Measurements from ENCODE around the gene CTDSP2. TPM values are rescaled to one million over a fixed set of nuclear protein-coding genes. Genes with fewer than 3 reads are reported as not detected.
"Not testable (repeated sequence)": the region's sequence is repeated elsewhere in the genome, so short reads cannot be mapped to it uniquely, and the experiment has no call there.

Gene CTDSP2
- total and polyA plus RNA-seq, 5 donors, result 41.7 to 116 (median 99.6) TPM

GRCh38 chr12:57866308-57867019 is 19.9 kb upstream of the CTDSP2 start:
- WGBS, result 82% methylated on average over 3 of the region's 3 CpGs
- no peak for ATAC-seq
- DNase-seq, result no peak
- H3K9me3 ChIP-seq (ENCODE audit: control insufficient read depth, low read length), result no peaks in the 10 kb centered on the region
- H3K27ac ChIP-seq (ENCODE audit: low read length), result no peak overlapping the region
- intact Hi-C loops (cut with DNase I), result no loop called here
- H3K27me3 ChIP-seq (ENCODE audit: control insufficient read depth, insufficient read depth), result no peaks in the 10 kb centered on the region
- peaks cover 2% of the 10 kb centered on the region for H3K4me1 ChIP-seq (ENCODE audit: control insufficient read depth, insufficient read depth, low read length)
- H3K4me3 ChIP-seq (ENCODE audit: low read length), result no peak overlapping the region

GRCh38 chr12:57865084-57865751 is 18.7 kb upstream of the CTDSP2 start:
- Histone ChIP-seq H3K4me3 (ENCODE audit: low read length) (peak overlapping the region; percentile 80), H3K27me3 (ENCODE audit: control insufficient read depth, insufficient read depth) (no peaks in the 10 kb centered on the region), H3K27ac (ENCODE audit: low read length) (peak overlapping the region; percentile 98), H3K9me3 (ENCODE audit: control insufficient read depth, low read length) (no peaks in the 10 kb centered on the region), H3K4me1 (ENCODE audit: control insufficient read depth, insufficient read depth, low read length) (peaks cover 2% of the 10 kb centered on the region)
- DNase-seq (peak; percentile 89 to 95 (median 95)), ATAC-seq (peak; percentile 95 to 96)
- intact Hi-C loops (cut with DNase I), result no loop called here
- WGBS, result under 1% methylated on average over 63 of the region's 63 CpGs

DNA sequence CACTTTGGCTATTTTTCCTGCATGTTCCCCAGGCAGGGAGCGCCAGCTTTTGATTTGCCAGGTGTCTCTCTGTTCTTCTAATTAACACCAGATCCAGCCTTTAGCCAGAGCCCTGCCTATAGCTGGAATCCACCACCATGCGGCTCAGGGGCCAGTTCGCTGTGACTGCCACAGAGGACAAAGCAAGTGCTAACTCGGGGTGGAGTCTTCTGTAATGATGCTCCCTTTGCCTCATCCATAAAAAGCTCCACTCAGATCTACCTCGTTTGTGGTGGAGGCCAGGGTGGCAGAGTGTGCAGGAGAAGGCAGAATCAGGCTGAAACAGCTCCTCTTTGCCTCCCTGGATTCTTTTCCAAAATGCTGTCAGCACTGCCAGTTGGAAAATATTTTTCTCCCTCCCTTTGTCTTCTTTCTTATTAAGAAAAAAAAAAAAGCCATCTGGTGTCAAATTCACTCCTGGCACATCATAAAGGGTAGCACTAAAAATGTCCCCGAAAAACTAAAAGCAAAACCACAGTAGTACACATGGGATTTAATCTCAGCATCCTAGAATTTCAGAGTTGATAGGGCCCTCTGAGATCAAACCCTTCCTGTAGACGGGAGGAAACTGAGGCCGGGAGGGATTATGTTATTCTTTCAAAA is 18.0 kb upstream of the CTDSP2 start:
- H3K27ac ChIP-seq (ENCODE audit: low read length), result peak overlapping the region; percentile 98
- peak; percentile 29 to 67 (median 66) for DNase-seq
- ATAC-seq, result peak; percentile 15 to 27
- H3K27me3 ChIP-seq (ENCODE audit: control insufficient read depth, insufficient read depth), result no peaks in the 10 kb centered on the region
- no peaks in the 10 kb centered on the region for H3K9me3 ChIP-seq (ENCODE audit: control insufficient read depth, low read length)
- intact Hi-C loops (cut with DNase I), result no loop called here
- peak overlapping the region; percentile 80 for H3K4me3 ChIP-seq (ENCODE audit: low read length)
- peaks cover 2% of the 10 kb centered on the region for H3K4me1 ChIP-seq (ENCODE audit: control insufficient read depth, insufficient read depth, low read length)
- 19% methylated on average over 8 of the region's 8 CpGs for WGBS

- Histone ChIP-seq H3K27me3 (ENCODE audit: control insufficient read depth, insufficient read depth) (no peaks in the 10 kb centered on the region), H3K9me3 (ENCODE audit: control insufficient read depth, low read length) (no peaks in the 10 kb centered on the region), H3K4me3 (ENCODE audit: low read length) (no peak overlapping the region), H3K4me1 (ENCODE audit: control insufficient read depth, insufficient read depth, low read length) (peaks cover 2% of the 10 kb centered on the region), H3K27ac (ENCODE audit: low read length) (peak overlapping the region; percentile 77)
- intact Hi-C loops (cut with DNase I), result no loop called here
- 52% methylated on average over 1 of the region's 1 CpG for WGBS
- DNase-seq, result no peak
- ATAC-seq, result no peak
Observed at GRCh38 chr12:57863676-57864075, 17.1 kb upstream of the CTDSP2 start.

- Histone ChIP-seq H3K4me1 (ENCODE audit: control insufficient read depth, insufficient read depth, low read length) (peaks cover 2% of the 10 kb centered on the region), H3K27ac (ENCODE audit: low read length) (no peak overlapping the region), H3K27me3 (ENCODE audit: control insufficient read depth, insufficient read depth) (no peaks in the 10 kb centered on the region), H3K9me3 (ENCODE audit: control insufficient read depth, low read length) (no peaks in the 10 kb centered on the region), H3K4me3 (ENCODE audit: low read length) (no peak overlapping the region)
- ATAC-seq (no peak), DNase-seq (no peak)
- intact Hi-C loops (cut with DNase I), result no loop called here
- WGBS, result 95% methylated on average over 4 of the region's 4 CpGs
Observed at GRCh38 chr12:57861967-57862366, 15.4 kb upstream of the CTDSP2 start.

DNA sequence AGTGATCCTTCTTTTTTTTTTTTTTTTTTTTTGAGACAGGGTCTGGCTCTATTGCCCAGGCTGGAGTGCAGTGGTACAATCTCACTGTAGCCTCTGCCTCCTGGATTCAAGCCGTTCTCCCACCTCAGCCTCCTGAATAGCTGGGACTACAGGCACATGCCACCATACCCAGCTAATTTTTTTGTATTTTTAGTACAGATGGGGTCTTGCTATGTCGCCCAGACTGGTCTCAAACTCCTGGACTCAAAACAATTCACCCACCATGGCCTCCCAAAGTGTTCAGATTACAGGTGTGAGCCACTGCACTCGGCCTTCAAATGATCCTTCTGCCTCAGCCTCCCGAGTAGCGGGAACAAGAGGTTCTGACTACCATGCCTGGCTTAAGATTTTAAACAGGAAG is 14.4 kb upstream of the CTDSP2 start:
- WGBS, result 95% methylated on average over 5 of the region's 5 CpGs
- not testable (repeated sequence) for H3K27me3 ChIP-seq (ENCODE audit: control insufficient read depth, insufficient read depth)

DNA sequence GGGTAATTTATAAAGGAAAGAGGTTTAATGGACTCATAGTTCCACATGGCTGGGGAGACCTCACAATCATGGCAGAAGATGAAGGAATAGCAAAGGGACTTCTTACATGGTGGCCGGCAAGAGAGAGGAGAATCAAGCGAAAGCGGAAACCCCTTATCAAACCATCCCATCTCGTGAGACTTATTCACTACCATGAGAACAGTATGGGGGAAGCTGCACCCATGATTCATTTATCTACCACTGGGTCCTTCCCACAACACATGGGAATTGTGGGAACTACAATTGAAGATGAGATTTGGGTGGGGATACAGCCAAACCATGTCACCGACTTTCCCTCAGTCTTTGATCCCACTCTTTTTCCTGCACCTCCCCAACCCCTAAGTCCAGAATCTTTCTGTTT is 12.6 kb upstream of the CTDSP2 start:
- Histone ChIP-seq H3K4me3 (ENCODE audit: low read length) (no peak overlapping the region), H3K27ac (ENCODE audit: low read length) (no peak overlapping the region), H3K9me3 (ENCODE audit: control insufficient read depth, low read length) (no peaks in the 10 kb centered on the region), H3K27me3 (ENCODE audit: control insufficient read depth, insufficient read depth) (no peaks in the 10 kb centered on the region), H3K4me1 (ENCODE audit: control insufficient read depth, insufficient read depth, low read length) (peaks cover 3% of the 10 kb centered on the region)
- intact Hi-C loops (cut with DNase I), result no loop called here
- 88% methylated on average over 5 of the region's 5 CpGs for WGBS
- no peak for DNase-seq
- no peak for ATAC-seq

More for the DNA sequence above, 14.4 kb upstream of the CTDSP2 start:
- ATAC-seq; H3K4me1 ChIP-seq (ENCODE audit: control insufficient read depth, insufficient read depth, low read length); intact Hi-C loops (cut with DNase I); H3K4me3 ChIP-seq (ENCODE audit: low read length); DNase-seq; H3K9me3 ChIP-seq (ENCODE audit: control insufficient read depth, low read length); H3K27ac ChIP-seq (ENCODE audit: low read length): not testable (repeated sequence)

GRCh38 chr12:57858123-57858522 is 11.6 kb upstream of the CTDSP2 start:
- H3K4me3 ChIP-seq (ENCODE audit: low read length); intact Hi-C loops (cut with DNase I); DNase-seq; ATAC-seq; H3K9me3 ChIP-seq (ENCODE audit: control insufficient read depth, low read length); H3K4me1 ChIP-seq (ENCODE audit: control insufficient read depth, insufficient read depth, low read length); H3K27me3 ChIP-seq (ENCODE audit: control insufficient read depth, insufficient read depth); H3K27ac ChIP-seq (ENCODE audit: low read length): not testable (repeated sequence)
- 96% methylated on average over 7 of the region's 7 CpGs for WGBS

DNA sequence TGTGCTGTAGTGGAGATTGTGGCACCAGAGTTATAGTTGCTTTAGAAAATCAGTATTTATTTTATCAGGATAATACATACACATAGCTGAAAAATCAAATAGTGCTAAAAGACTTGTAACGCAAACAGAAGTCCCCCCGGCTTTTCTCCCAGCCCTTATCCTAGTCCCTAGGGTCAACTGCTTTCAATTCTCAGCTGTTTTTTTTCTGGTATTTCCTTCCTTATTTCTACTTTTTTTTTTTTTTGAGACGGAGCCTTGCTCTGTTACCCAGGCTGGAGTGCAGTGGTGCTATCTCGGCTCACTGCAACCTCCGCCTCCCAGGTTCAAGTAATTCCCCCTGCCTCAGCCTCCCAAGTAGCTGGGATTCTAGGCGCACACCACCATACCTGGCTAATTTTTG is 8.4 kb upstream of the CTDSP2 start:
- Histone ChIP-seq H3K4me1 (ENCODE audit: control insufficient read depth, insufficient read depth, low read length) (peaks cover 11% of the 10 kb centered on the region), H3K27ac (ENCODE audit: low read length) (no peak overlapping the region), H3K4me3 (ENCODE audit: low read length) (no peak overlapping the region), H3K27me3 (ENCODE audit: control insufficient read depth, insufficient read depth) (no peaks in the 10 kb centered on the region), H3K9me3 (ENCODE audit: control insufficient read depth, low read length) (no peaks in the 10 kb centered on the region)
- ATAC-seq, result no peak
- WGBS, result 53% methylated on average over 6 of the region's 6 CpGs
- DNase-seq, result no peak
- intact Hi-C loops (cut with DNase I), result no loop called here

DNA sequence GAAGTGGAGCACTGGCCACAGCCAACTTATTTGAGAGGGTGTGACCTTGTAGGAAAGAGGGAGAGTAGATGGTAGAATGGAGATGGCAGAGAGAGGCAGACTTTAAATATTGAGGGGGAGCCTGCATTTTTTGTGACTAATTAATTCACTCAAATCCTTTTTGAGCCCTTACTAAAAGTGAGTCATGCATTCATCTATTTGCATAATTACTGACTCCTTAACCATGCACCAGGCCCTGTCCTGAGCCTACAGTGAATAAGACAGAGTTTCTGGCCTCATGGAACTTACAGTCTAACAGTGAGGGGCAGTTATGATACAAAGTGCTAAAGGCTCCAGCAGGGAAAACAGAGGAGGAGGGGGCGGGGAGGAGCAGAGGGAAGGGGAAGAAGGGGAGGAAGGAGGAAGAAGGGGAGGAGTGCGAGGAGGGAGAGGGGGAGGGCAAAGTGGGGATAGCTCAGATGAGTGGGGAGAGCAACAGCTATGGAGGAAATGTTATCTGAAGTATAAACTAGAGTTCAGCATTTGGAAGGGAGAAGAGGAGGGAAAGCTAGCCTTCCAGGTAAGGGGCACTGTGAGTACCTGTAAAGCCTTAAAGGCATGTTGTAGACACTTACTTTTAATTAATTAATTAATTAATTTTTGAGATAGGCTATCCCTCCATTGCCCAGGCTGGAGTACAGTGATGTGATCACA is 7.5 kb upstream of the CTDSP2 start:
- ATAC-seq, result no peak
- 79% methylated on average over 2 of the region's 2 CpGs for WGBS
- peaks cover 11% of the 10 kb centered on the region for H3K4me1 ChIP-seq (ENCODE audit: control insufficient read depth, insufficient read depth, low read length)

More for the DNA sequence above, 7.5 kb upstream of the CTDSP2 start:
- Histone ChIP-seq H3K4me3 (ENCODE audit: low read length) (no peak overlapping the region), H3K9me3 (ENCODE audit: control insufficient read depth, low read length) (no peaks in the 10 kb centered on the region), H3K27ac (ENCODE audit: low read length) (no peak overlapping the region), H3K27me3 (ENCODE audit: control insufficient read depth, insufficient read depth) (no peaks in the 10 kb centered on the region)
- DNase-seq, result no peak
- intact Hi-C loops (cut with DNase I), result no loop called here
